Cardiac muscle cell (in vitro differentiated cells and primary cell): ENCODE measurements around the gene SCGB1A1. TPM values are rescaled to one million over a fixed set of nuclear protein-coding genes. Genes with fewer than 3 reads are reported as not detected.
A peak's percentile ranks its signal among the peaks of the same experiment; 100 is the strongest.

ENCODE experiments used
- DNase-seq, 2 donors: peaks; one replicate each; pipeline versions ENCODE4 v3.0.0 to v3.0.0-alpha.2; 2010 to 2017; ENCODE audit warnings: low read depth in 1 of 2, low spot score in 1 of 2
- H3K27ac ChIP-seq: fragments of 200-600 bp; sonication (generic); 2 replicates; pipeline ENCODE4 v1.5.1; 2016
- H3K27me3 ChIP-seq: fragments of 200-600 bp; sonication (generic); 2 replicates; pipeline ENCODE4 v1.6.0; 2016; ENCODE audit warnings: control low read depth
- H3K36me3 ChIP-seq: fragments of 200-600 bp; sonication (generic); 2 replicates; pipeline ENCODE4 v1.5.1; 2016; ENCODE audit warnings: control low read depth
- H3K4me1 ChIP-seq: fragments of 200-600 bp; sonication (generic); 2 replicates; pipeline ENCODE4 v1.8.1; 2017; ENCODE audit warnings: low read depth, mild to moderate bottlenecking, mixed run types
- H3K4me3 ChIP-seq: fragments of 200-600 bp; sonication (generic); 2 replicates; pipeline ENCODE4 v1.5.1; 2016; ENCODE audit warnings: mild to moderate bottlenecking
- H3K9me3 ChIP-seq: fragments of 200-600 bp; sonication (generic); 2 replicates; pipeline ENCODE4 v1.5.1; 2017; ENCODE audit warnings: low read depth, mild to moderate bottlenecking, control low read depth
- polyA plus RNA-seq: library from polyadenylated mRNA; unstranded; fragments of >200 nt; fragmentation: Nextera tagmentation; extraction: Ambion mirVana; gene quantifications from 2 replicates; pipeline ENCODE4 v1.2.1, GENCODE V29; 2016
- total RNA-seq: library from RNA; depleted of rRNA; stranded (reverse); fragments of >200 nt; gene quantifications from 2 replicates; pipeline ENCODE4 v1.2.3, GENCODE V29; 2016
- TF ChIP-seq, protein P1 (sequence below): IDR thresholded peaks from 2 replicates; pipeline ENCODE4 v1.5.1; 2012; ENCODE audit warnings: low read depth, mild to moderate bottlenecking, low read length

SCGB1A1 gene
- total and polyA plus RNA-seq, 2 experiments from 2014 or later: not detected

DNA sequence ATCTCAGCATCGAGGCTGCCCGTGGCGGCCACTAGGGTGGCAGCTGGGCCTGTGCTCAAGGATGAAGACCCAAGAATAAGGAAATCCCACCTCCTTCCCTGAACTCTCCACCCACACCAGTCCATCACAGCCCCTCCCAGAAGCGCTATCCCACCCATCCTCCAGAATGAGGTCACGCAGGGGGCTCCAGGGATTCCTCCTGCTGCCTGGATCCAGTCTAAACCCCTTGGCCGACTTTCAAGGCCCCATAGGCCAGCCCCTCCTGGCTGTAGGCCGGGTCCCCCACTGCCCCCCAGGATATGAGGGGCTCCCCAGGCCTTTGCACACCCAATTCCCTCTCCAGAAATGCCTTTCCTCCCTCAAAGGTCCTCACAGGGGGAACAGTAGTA lies 19.0 kb upstream of the SCGB1A1 start:
- DNase-seq: no peak
- H3K27ac ChIP-seq: peak overlapping the region; percentile 19

DNA sequence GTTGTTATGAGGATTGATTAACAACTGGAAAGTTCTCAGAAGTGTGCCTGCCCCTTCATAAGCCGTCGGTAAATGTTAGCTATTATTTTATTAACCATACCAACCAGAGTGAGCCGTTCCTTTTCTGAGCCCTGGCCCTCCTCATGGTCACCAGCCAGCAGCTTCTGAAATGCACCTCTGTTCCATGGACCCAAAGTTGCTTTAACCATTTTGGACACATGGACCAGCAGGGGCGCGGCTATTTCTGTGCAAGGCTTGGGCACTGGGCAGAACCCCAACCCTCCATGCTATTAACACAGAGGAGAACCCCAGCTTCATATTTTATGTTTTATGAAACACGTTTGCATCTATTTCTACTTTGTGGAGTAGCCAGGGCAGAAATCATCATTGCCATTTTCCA lies 18.6 kb upstream of the SCGB1A1 start:
- Histone ChIP-seq H3K4me1 (peaks cover 20% of the 10 kb centered on the region), H3K36me3 (no peaks in the 10 kb centered on the region), H3K27me3 (no peaks in the 10 kb centered on the region), H3K9me3 (no peaks in the 10 kb centered on the region), H3K27ac (peak overlapping the region; percentile 19), H3K4me3 (no peak overlapping the region)
- TF ChIP-seq, protein P1, sequence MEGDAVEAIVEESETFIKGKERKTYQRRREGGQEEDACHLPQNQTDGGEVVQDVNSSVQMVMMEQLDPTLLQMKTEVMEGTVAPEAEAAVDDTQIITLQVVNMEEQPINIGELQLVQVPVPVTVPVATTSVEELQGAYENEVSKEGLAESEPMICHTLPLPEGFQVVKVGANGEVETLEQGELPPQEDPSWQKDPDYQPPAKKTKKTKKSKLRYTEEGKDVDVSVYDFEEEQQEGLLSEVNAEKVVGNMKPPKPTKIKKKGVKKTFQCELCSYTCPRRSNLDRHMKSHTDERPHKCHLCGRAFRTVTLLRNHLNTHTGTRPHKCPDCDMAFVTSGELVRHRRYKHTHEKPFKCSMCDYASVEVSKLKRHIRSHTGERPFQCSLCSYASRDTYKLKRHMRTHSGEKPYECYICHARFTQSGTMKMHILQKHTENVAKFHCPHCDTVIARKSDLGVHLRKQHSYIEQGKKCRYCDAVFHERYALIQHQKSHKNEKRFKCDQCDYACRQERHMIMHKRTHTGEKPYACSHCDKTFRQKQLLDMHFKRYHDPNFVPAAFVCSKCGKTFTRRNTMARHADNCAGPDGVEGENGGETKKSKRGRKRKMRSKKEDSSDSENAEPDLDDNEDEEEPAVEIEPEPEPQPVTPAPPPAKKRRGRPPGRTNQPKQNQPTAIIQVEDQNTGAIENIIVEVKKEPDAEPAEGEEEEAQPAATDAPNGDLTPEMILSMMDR: no peak
- no peak for DNase-seq

More for the DNA sequence above, 19.0 kb upstream of the SCGB1A1 start:
- TF ChIP-seq, protein P1: no peak
- Histone ChIP-seq H3K27me3 (no peaks in the 10 kb centered on the region), H3K4me3 (no peak overlapping the region), H3K36me3 (no peaks in the 10 kb centered on the region), H3K4me1 (peaks cover 22% of the 10 kb centered on the region), H3K9me3 (no peaks in the 10 kb centered on the region)

DNA sequence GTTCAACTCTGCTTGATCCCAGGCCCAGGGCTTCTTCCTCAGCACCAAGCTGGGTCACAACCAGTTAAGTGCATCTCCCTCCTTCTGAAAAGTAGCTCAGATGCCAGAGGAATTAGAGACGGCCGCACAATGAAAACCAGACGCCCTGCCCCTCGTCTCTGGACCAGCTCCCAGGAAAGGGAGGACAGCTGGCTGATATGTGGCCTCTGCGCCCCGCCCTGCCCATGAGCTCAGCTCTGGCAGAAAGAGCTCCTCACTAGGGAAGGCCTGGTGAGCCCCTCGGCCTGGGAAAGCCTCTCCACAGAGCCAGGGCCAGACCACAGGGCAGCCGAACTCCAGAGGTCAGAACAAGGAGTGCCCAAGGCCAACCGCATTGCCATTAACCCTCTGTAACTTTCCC lies 18.1 kb upstream of the SCGB1A1 start:
- H3K4me1 ChIP-seq: peaks cover 19% of the 10 kb centered on the region
- peak overlapping the region; percentile 12 for H3K27ac ChIP-seq
- TF ChIP-seq, protein P1: no peak
- no peak overlapping the region for H3K4me3 ChIP-seq
- H3K36me3 ChIP-seq: no peaks in the 10 kb centered on the region
- H3K9me3 ChIP-seq: no peaks in the 10 kb centered on the region
- DNase-seq: peak; percentile 42 to 91
- no peaks in the 10 kb centered on the region for H3K27me3 ChIP-seq

DNA sequence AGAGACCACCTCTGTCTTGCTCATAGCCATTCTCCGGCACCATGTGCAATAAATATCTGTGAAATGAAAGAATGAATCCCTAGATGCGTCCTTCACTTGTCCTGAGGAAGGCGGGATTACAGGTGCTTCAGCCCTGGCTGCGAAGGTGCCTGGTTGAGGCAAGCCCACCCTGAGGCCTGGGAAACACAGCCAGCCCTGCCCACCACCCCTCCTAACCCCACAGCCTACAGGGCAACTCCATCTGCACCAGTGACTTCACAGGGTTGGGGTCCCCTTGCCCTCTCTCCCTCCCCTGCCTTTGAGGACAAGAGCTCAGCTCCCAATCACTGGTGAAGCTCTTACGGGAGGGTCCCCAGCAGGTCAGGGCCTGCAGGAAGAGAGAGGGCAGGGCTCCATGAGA lies 17.5 kb upstream of the SCGB1A1 start:
- no peaks in the 10 kb centered on the region for H3K27me3 ChIP-seq
- H3K9me3 ChIP-seq: no peaks in the 10 kb centered on the region
- DNase-seq: no peak
- peaks cover 17% of the 10 kb centered on the region for H3K4me1 ChIP-seq
- no peak overlapping the region for H3K4me3 ChIP-seq
- no peak overlapping the region for H3K27ac ChIP-seq
- TF ChIP-seq, protein P1: no peak
- H3K36me3 ChIP-seq: no peaks in the 10 kb centered on the region

DNA sequence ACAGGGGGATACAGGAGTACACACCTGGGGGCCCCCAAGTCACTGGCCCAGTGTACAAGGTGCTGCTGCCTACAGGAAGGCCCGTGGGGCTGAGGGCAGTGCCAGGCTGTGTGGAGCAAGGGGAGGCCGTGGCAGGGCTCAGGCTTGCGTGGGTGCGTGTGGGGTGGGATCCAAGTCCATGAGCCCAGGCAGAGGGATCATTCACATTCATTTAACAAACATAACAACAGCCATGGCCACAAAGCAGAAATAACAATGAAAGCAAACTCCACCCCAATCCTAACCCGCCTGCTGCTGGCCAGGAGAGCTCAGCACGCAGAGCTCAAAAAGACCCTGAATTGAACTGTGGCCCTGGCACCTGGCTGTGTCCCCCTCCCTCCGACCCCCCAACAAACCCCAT lies 17.0 kb upstream of the SCGB1A1 start:
- Histone ChIP-seq H3K4me1 (peaks cover 12% of the 10 kb centered on the region), H3K36me3 (no peaks in the 10 kb centered on the region), H3K27me3 (no peaks in the 10 kb centered on the region), H3K4me3 (no peak overlapping the region), H3K9me3 (no peaks in the 10 kb centered on the region), H3K27ac (no peak overlapping the region)
- TF ChIP-seq, protein P1: no peak
- DNase-seq: no peak
